Fibroblast of lung (primary cell): ENCODE measurements around the gene PCBP3. TPM values are rescaled to one million over a fixed set of nuclear protein-coding genes. Genes with fewer than 3 reads are reported as not detected.

Experiments
- DNase-seq, 2 donors: peaks; one replicate each; pipeline versions ENCODE4 v3.0.0 to v3.0.0-alpha.2; 2010; ENCODE audit warnings: low read depth in 2 of 2
- H2AFZ ChIP-seq: 2 replicates; pipeline ENCODE4 v1.5.1; 2012; ENCODE audit warnings: low read length, control low read depth, inconsistent platforms
- H3K27ac ChIP-seq: 2 replicates; pipeline ENCODE4 v1.5.1; 2011; ENCODE audit warnings: low read length, control low read depth; ENCODE audit not compliant: insufficient read depth
- H3K27me3 ChIP-seq: 2 replicates; pipeline ENCODE4 v1.5.1; 2011; ENCODE audit warnings: mild to moderate bottlenecking, low read length; ENCODE audit not compliant: control insufficient read depth, insufficient read depth
- H3K36me3 ChIP-seq: 2 replicates; pipeline ENCODE4 v1.5.1; 2011; ENCODE audit warnings: low read length; ENCODE audit not compliant: control insufficient read depth, insufficient read depth
- H3K4me1 ChIP-seq: 2 replicates; pipeline ENCODE4 v1.5.1; 2011; ENCODE audit warnings: low read length; ENCODE audit not compliant: control insufficient read depth, insufficient read depth; ENCODE audit errors: extremely low read depth
- H3K4me2 ChIP-seq: 2 replicates; pipeline ENCODE4 v1.5.1; 2011; ENCODE audit warnings: low read length, control low read depth; ENCODE audit not compliant: insufficient read depth; ENCODE audit errors: extremely low read depth
- H3K4me3 ChIP-seq, 4 experiments: fragments of 200-600 bp in 1 of 4; sonication (generic) in 1 of 4; replicated peaks in 1 of 4; 2 replicates each; pipeline ENCODE4 v1.5.1; 2011 to 2016; ENCODE audit warnings: low read length in 4 of 4, low read depth in 3 of 4, mild to moderate bottlenecking in 3 of 4, control low read depth in 2 of 4, inconsistent platforms in 1 of 4, mixed read lengths in 1 of 4; ENCODE audit not compliant: insufficient read depth in 1 of 4; ENCODE audit errors: control extremely low read depth in 1 of 4
- H3K79me2 ChIP-seq: 2 replicates; pipeline ENCODE4 v1.5.1; 2012; ENCODE audit warnings: mild to moderate bottlenecking, low read length, inconsistent platforms; ENCODE audit not compliant: control insufficient read depth, insufficient read depth
- H3K9ac ChIP-seq: 2 replicates; pipeline ENCODE4 v1.5.1; 2011; ENCODE audit warnings: mild to moderate bottlenecking, low read length, control low read depth; ENCODE audit not compliant: insufficient read depth
- H3K9me3 ChIP-seq: 2 replicates; pipeline ENCODE4 v1.5.1; 2012; ENCODE audit warnings: low read depth, low read length; ENCODE audit not compliant: control insufficient read depth, insufficient read depth
- H4K20me1 ChIP-seq: 2 replicates; pipeline ENCODE4 v1.5.1; 2011; ENCODE audit warnings: low read length; ENCODE audit not compliant: control insufficient read depth, insufficient read depth; ENCODE audit errors: extremely low read depth
- EZH2 ChIP-seq: IDR thresholded peaks from 2 replicates; pipeline ENCODE4 v1.5.1; 2012; ENCODE audit warnings: low read length, control low read depth, mild to moderate bottlenecking; ENCODE audit errors: missing control alignments
- polyA plus RNA-seq, 2 donors: library from polyadenylated mRNA; depleted of rRNA in 1 of 2; stranded (reverse) in 1 of 2; unstranded in 1 of 2; fragments of >200 nt; gene quantifications; 2 replicates each; pipeline ENCODE4 v1.2.1, GENCODE V29; 2011 to 2012; ENCODE audit warnings: missing spikeins in 1 of 2
- total RNA-seq: library from RNA; depleted of rRNA; stranded (reverse); fragments of >200 nt; gene quantifications from 2 replicates; pipeline ENCODE4 v1.2.1, GENCODE V29; 2014
- TF ChIP-seq, protein P1 (sequence below), 2 donors: IDR thresholded peaks in 1 of 2; conservative IDR thresholded peaks in 1 of 2; 1 replicate in 1 of 2; 2 replicates in 1 of 2; pipeline ENCODE4 v1.5.1; 2011 to 2012; ENCODE audit warnings: low read length in 2 of 2, control low read depth in 1 of 2, inconsistent platforms in 1 of 2, low read depth in 1 of 2, mild to moderate bottlenecking in 1 of 2

The PCBP3 gene
- total and polyA plus RNA-seq, 2 donors (not counting 1 experiment from before 2014, with no cell fraction given), result 0.51 to 1.7 TPM

DNA sequence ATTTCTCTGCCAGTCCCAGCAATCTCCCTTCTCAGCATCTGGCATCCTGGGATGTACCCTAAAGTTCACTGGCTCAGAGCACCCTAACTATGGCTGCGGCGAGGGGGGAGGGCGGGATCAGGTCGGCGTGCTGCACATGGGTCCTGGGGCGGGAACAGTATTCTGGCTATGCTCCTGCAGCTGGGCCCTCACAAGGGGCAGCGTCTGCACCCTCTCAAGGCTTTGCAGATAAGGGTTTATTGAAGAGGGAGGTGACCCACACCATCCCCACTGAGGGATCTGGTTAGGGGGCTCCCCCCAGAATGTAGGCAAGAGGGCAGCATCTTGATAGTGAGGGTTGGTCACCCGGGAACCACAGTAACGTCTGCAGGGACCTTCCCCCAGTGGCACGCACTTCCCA, 44.9 kb upstream of the PCBP3 start:
- H3K27ac ChIP-seq, result no peak overlapping the region
- H3K4me3 ChIP-seq, result no peak overlapping the region
- no peaks in the 10 kb centered on the region for H3K9me3 ChIP-seq
- no peaks in the 10 kb centered on the region for H3K36me3 ChIP-seq
- peaks cover 2% of the 10 kb centered on the region for H3K27me3 ChIP-seq
- no peaks in the 10 kb centered on the region for H3K4me1 ChIP-seq
- no peak for DNase-seq
- no peak overlapping the region for H3K4me2 ChIP-seq
- no peak overlapping the region for H3K9ac ChIP-seq
- no peaks in the 10 kb centered on the region for H3K79me2 ChIP-seq
- H4K20me1 ChIP-seq, result no peaks in the 10 kb centered on the region
- H2AFZ ChIP-seq, result no peak overlapping the region
- no peak for TF ChIP-seq EZH2
- TF ChIP-seq, protein P1, sequence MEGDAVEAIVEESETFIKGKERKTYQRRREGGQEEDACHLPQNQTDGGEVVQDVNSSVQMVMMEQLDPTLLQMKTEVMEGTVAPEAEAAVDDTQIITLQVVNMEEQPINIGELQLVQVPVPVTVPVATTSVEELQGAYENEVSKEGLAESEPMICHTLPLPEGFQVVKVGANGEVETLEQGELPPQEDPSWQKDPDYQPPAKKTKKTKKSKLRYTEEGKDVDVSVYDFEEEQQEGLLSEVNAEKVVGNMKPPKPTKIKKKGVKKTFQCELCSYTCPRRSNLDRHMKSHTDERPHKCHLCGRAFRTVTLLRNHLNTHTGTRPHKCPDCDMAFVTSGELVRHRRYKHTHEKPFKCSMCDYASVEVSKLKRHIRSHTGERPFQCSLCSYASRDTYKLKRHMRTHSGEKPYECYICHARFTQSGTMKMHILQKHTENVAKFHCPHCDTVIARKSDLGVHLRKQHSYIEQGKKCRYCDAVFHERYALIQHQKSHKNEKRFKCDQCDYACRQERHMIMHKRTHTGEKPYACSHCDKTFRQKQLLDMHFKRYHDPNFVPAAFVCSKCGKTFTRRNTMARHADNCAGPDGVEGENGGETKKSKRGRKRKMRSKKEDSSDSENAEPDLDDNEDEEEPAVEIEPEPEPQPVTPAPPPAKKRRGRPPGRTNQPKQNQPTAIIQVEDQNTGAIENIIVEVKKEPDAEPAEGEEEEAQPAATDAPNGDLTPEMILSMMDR (conservative IDR thresholded peaks at IDR 0.05 in 1 of 2, IDR thresholded peaks at IDR 0.05 in 1 of 2; ENCODE audit: low read depth in 1 of 2, low read length in 2 of 2), result no peak

DNA sequence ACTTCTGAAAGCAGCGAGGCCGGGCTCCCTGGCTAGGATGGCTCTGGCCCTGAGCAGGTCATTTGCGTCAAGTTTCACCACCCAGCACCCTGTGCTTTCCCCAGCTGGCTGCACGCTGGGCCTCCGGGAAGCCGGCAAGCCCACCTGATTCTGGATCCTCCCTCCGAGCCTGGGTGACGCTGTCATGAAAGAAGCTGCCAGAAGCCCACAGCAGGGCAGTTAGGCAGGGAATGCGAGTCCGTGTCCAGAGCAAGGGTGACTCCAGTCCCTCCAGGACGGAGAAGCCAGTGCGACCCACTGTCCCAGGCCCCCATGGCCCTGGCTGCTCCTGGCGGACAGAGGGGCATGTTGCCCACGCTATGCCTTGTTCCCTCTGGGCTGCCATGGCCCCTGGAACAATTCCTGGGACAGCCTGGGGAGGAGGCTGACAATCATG, 44.4 kb upstream of the PCBP3 start:
- Histone ChIP-seq H3K9ac (no peak overlapping the region), H3K36me3 (no peaks in the 10 kb centered on the region), H3K79me2 (no peaks in the 10 kb centered on the region), H3K27ac (no peak overlapping the region), H2AFZ (no peak overlapping the region), H4K20me1 (no peaks in the 10 kb centered on the region), H3K9me3 (no peaks in the 10 kb centered on the region), H3K27me3 (peaks cover 2% of the 10 kb centered on the region), H3K4me2 (no peak overlapping the region), H3K4me3 (no peak overlapping the region), H3K4me1 (no peaks in the 10 kb centered on the region)
- no peak for DNase-seq
- no peak for TF ChIP-seq EZH2
- TF ChIP-seq, protein P1 (conservative IDR thresholded peaks at IDR 0.05 in 1 of 2, IDR thresholded peaks at IDR 0.05 in 1 of 2; ENCODE audit: low read depth in 1 of 2, low read length in 2 of 2), result no peak

DNA sequence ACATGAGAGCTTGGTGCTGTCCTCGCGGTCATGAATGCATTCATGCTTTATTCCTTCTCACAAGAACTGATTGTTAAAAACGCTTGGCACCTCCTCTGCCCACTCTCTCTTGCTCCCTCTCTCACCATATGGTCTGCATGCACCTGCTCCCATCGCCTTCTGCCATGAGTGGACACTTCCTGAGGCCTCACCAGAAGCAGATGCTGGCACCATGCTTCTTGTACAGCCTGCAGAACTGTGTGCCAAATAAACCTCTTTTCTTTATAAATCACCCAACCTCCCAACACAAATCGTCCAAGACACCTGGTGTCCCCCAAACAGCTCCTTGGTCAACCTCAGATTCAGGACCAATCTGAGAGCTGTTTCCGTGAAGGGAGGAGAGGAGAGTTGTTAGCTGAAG, 43.3 kb upstream of the PCBP3 start:
- no peak overlapping the region for H3K4me2 ChIP-seq
- peaks cover 2% of the 10 kb centered on the region for H3K27me3 ChIP-seq
- no peak overlapping the region for H3K27ac ChIP-seq
- H3K9ac ChIP-seq, result no peak overlapping the region
- no peaks in the 10 kb centered on the region for H3K36me3 ChIP-seq
- H3K4me3 ChIP-seq, result no peak overlapping the region
- H3K79me2 ChIP-seq, result no peaks in the 10 kb centered on the region
- no peaks in the 10 kb centered on the region for H3K9me3 ChIP-seq
- H3K4me1 ChIP-seq, result no peaks in the 10 kb centered on the region
- no peak for DNase-seq
- H4K20me1 ChIP-seq, result no peaks in the 10 kb centered on the region
- TF ChIP-seq, protein P1 (conservative IDR thresholded peaks at IDR 0.05 in 1 of 2, IDR thresholded peaks at IDR 0.05 in 1 of 2; ENCODE audit: low read depth in 1 of 2, low read length in 2 of 2), result no peak
- no peak for TF ChIP-seq EZH2
- no peak overlapping the region for H2AFZ ChIP-seq
